ENCODE results near the gene CELF5.

DNA sequence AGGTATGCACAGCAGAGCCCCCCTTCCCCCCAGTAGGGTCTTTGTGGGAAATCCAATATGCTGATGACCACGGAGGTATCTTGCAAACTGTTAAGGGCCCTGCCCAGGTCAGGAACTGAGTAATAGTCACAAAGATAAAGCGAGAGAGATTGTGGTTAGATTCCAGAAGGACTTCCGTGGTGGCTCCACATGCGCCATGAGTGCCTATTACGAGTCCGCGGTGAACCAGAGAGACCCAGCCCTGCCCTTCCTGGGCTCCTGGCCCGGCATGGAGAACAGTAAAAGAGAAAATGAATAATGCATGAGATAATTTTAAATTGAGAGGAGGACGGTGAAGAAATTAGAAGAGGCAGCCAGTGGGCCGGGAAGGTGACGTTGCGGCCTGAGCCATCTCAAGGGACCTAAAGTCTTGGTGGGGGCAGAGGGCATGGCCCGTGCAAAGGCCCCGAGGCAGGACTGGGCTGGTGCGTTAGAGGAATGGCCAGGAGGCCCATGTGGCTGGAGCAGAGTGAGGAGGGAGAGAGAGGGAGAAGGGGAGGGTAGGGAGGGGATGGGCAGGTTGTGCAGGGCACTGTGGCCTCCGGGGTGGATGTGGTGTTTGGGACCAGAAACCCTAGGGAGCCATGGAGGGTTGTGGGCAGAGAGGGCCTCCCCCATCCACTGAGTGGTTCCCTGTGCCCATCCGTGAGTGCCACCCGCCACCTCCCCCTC lies 95.3 kb downstream of the CELF5 start:
- TF ChIP-seq, protein P1, sequence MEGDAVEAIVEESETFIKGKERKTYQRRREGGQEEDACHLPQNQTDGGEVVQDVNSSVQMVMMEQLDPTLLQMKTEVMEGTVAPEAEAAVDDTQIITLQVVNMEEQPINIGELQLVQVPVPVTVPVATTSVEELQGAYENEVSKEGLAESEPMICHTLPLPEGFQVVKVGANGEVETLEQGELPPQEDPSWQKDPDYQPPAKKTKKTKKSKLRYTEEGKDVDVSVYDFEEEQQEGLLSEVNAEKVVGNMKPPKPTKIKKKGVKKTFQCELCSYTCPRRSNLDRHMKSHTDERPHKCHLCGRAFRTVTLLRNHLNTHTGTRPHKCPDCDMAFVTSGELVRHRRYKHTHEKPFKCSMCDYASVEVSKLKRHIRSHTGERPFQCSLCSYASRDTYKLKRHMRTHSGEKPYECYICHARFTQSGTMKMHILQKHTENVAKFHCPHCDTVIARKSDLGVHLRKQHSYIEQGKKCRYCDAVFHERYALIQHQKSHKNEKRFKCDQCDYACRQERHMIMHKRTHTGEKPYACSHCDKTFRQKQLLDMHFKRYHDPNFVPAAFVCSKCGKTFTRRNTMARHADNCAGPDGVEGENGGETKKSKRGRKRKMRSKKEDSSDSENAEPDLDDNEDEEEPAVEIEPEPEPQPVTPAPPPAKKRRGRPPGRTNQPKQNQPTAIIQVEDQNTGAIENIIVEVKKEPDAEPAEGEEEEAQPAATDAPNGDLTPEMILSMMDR (conservative IDR thresholded peaks at IDR 0.05; ENCODE audit: low read depth in 2 of 2), result no peak
- no peak for TF ChIP-seq NANOG (IDR thresholded peaks at IDR 0.05; ENCODE audit: borderline replicate concordance)
- no peak for TF ChIP-seq POLR2AphosphoS5 (IDR thresholded peaks at IDR 0.05; ENCODE audit: low read depth)
- TF ChIP-seq EZH2 (IDR thresholded peaks at IDR 0.05; ENCODE audit: low read depth, unreplicated experiment), result no peak
- TF ChIP-seq ZNF114 (CRISPR knock-in tag; IDR thresholded peaks at IDR 0.05), result no peak
- TF ChIP-seq, protein P2, sequence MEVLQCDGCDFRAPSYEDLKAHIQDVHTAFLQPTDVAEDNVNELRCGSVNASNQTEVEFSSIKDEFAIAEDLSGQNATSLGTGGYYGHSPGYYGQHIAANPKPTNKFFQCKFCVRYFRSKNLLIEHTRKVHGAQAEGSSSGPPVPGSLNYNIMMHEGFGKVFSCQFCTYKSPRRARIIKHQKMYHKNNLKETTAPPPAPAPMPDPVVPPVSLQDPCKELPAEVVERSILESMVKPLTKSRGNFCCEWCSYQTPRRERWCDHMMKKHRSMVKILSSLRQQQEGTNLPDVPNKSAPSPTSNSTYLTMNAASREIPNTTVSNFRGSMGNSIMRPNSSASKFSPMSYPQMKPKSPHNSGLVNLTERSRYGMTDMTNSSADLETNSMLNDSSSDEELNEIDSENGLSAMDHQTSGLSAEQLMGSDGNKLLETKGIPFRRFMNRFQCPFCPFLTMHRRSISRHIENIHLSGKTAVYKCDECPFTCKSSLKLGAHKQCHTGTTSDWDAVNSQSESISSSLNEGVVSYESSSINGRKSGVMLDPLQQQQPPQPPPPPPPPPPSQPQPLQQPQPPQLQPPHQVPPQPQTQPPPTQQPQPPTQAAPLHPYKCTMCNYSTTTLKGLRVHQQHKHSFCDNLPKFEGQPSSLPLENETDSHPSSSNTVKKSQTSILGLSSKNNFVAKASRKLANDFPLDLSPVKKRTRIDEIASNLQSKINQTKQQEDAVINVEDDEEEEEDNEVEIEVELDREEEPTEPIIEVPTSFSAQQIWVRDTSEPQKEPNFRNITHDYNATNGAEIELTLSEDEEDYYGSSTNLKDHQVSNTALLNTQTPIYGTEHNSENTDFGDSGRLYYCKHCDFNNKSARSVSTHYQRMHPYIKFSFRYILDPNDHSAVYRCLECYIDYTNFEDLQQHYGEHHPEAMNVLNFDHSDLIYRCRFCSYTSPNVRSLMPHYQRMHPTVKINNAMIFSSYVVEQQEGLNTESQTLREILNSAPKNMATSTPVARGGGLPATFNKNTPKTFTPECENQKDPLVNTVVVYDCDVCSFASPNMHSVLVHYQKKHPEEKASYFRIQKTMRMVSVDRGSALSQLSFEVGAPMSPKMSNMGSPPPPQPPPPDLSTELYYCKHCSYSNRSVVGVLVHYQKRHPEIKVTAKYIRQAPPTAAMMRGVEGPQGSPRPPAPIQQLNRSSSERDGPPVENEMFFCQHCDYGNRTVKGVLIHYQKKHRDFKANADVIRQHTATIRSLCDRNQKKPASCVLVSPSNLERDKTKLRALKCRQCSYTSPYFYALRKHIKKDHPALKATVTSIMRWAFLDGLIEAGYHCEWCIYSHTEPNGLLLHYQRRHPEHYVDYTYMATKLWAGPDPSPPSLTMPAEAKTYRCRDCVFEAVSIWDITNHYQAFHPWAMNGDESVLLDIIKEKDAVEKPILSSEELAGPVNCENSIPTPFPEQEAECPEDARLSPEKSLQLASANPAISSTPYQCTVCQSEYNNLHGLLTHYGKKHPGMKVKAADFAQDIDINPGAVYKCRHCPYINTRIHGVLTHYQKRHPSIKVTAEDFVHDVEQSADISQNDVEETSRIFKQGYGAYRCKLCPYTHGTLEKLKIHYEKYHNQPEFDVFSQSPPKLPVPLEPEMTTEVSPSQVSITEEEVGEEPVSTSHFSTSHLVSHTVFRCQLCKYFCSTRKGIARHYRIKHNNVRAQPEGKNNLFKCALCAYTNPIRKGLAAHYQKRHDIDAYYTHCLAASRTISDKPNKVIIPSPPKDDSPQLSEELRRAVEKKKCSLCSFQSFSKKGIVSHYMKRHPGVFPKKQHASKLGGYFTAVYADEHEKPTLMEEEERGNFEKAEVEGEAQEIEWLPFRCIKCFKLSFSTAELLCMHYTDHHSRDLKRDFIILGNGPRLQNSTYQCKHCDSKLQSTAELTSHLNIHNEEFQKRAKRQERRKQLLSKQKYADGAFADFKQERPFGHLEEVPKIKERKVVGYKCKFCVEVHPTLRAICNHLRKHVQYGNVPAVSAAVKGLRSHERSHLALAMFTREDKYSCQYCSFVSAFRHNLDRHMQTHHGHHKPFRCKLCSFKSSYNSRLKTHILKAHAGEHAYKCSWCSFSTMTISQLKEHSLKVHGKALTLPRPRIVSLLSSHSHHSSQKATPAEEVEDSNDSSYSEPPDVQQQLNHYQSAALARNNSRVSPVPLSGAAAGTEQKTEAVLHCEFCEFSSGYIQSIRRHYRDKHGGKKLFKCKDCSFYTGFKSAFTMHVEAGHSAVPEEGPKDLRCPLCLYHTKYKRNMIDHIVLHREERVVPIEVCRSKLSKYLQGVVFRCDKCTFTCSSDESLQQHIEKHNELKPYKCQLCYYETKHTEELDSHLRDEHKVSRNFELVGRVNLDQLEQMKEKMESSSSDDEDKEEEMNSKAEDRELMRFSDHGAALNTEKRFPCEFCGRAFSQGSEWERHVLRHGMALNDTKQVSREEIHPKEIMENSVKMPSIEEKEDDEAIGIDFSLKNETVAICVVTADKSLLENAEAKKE (CRISPR knock-in tag; IDR thresholded peaks at IDR 0.05), result no peak
- no peak for TF ChIP-seq EZH2phosphoT487 (IDR thresholded peaks at IDR 0.05; ENCODE audit: unreplicated experiment)
- TF ChIP-seq, protein P3, sequence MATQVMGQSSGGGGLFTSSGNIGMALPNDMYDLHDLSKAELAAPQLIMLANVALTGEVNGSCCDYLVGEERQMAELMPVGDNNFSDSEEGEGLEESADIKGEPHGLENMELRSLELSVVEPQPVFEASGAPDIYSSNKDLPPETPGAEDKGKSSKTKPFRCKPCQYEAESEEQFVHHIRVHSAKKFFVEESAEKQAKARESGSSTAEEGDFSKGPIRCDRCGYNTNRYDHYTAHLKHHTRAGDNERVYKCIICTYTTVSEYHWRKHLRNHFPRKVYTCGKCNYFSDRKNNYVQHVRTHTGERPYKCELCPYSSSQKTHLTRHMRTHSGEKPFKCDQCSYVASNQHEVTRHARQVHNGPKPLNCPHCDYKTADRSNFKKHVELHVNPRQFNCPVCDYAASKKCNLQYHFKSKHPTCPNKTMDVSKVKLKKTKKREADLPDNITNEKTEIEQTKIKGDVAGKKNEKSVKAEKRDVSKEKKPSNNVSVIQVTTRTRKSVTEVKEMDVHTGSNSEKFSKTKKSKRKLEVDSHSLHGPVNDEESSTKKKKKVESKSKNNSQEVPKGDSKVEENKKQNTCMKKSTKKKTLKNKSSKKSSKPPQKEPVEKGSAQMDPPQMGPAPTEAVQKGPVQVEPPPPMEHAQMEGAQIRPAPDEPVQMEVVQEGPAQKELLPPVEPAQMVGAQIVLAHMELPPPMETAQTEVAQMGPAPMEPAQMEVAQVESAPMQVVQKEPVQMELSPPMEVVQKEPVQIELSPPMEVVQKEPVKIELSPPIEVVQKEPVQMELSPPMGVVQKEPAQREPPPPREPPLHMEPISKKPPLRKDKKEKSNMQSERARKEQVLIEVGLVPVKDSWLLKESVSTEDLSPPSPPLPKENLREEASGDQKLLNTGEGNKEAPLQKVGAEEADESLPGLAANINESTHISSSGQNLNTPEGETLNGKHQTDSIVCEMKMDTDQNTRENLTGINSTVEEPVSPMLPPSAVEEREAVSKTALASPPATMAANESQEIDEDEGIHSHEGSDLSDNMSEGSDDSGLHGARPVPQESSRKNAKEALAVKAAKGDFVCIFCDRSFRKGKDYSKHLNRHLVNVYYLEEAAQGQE (IDR thresholded peaks at IDR 0.05; ENCODE audit: unreplicated experiment), result no peak

Measured in GM23338 (cell line).